ENCODE data around the gene THAP7.

- no peak for TF ChIP-seq CTCF (conservative IDR thresholded peaks at IDR 0.05; ENCODE audit: low read depth, low read length)
- no peak for TF ChIP-seq NFE2L2 (IDR thresholded peaks at IDR 0.05; ENCODE audit: low read depth, low read length)
Measured at GRCh38 chr22:21033895-21034294, 32.0 kb upstream of the THAP7 start.
